HG03097 (cell line): ENCODE data around the gene RIN3.

Source experiments
- ATAC-seq: cut with Tn5 transposase; IDR thresholded peaks from one replicate; pipeline ENCODE4 v1.9.1; 2021; ENCODE audit not compliant: unreplicated experiment, low FRiP score

Gene RIN3

GRCh38 chr14:92595267-92595666, 81.7 kb downstream of the RIN3 start:
- ATAC-seq: no peak

- ATAC-seq: no peak
These were observed 82.8 kb downstream of the RIN3 start for GRCh38 chr14:92596331-92596907.

- ATAC-seq: no peak
These were observed 84.6 kb downstream of the RIN3 start for GRCh38 chr14:92597906-92598905.

- ATAC-seq: no peak
These were observed 86.2 kb downstream of the RIN3 start for GRCh38 chr14:92599811-92600210.

GRCh38 chr14:92600318-92601053, 86.9 kb downstream of the RIN3 start:
- ATAC-seq: no peak

GRCh38 chr14:92601131-92601710, 87.6 kb downstream of the RIN3 start:
- no peak for ATAC-seq

GRCh38 chr14:92601757-92602417, 88.3 kb downstream of the RIN3 start:
- no peak for ATAC-seq

- ATAC-seq: no peak
These were observed 90.0 kb downstream of the RIN3 start for GRCh38 chr14:92603309-92604242.

- no peak for ATAC-seq
These were observed 91.8 kb downstream of the RIN3 start for GRCh38 chr14:92605274-92605940.

GRCh38 chr14:92607251-92607650, 93.7 kb downstream of the RIN3 start:
- no peak for ATAC-seq

GRCh38 chr14:92607702-92608429, 94.3 kb downstream of the RIN3 start:
- ATAC-seq: no peak

- ATAC-seq: no peak
These were observed 96.4 kb downstream of the RIN3 start for GRCh38 chr14:92609955-92610354.

- no peak for ATAC-seq
These were observed 97.3 kb downstream of the RIN3 start for GRCh38 chr14:92610849-92611271.

- ATAC-seq: no peak
These were observed 99.6 kb downstream of the RIN3 start for GRCh38 chr14:92613008-92613658.

- no peak for ATAC-seq
These were observed 100.2 kb downstream of the RIN3 start for GRCh38 chr14:92613681-92614260.

- ATAC-seq: peak; percentile 72
These were observed 101.9 kb downstream of the RIN3 start for GRCh38 chr14:92615451-92615850.

- no peak for ATAC-seq
These were observed 102.6 kb downstream of the RIN3 start for GRCh38 chr14:92616178-92616577.
